Measurements from ENCODE around the gene RCOR3.

Gene RCOR3

GRCh38 chr1:211332036-211332616 is 73.0 kb downstream of the RCOR3 start:
- Histone ChIP-seq H3K27me3 (ENCODE audit: control insufficient read depth, insufficient read depth, low read length) (no peaks in the 10 kb centered on the region), H3K36me3 (ENCODE audit: control insufficient read depth, insufficient read depth, low read length) (no peaks in the 10 kb centered on the region), H3K9ac (ENCODE audit: low read length) (no peak overlapping the region), H3K4me1 (ENCODE audit: control insufficient read depth, insufficient read depth, low read length) (peaks cover 63% of the 10 kb centered on the region), H3K9me3 (ENCODE audit: control insufficient read depth, insufficient read depth, low read depth, low read length) (no peaks in the 10 kb centered on the region), H3K4me3 (ENCODE audit: low read depth, low read length) (no peak overlapping the region), H3K27ac (ENCODE audit: low read depth, low read length) (no peak overlapping the region)

GRCh38 chr1:211332830-211333229 is 73.7 kb downstream of the RCOR3 start:
- Histone ChIP-seq H3K27ac (ENCODE audit: low read depth, low read length) (no peak overlapping the region), H3K9me3 (ENCODE audit: control insufficient read depth, insufficient read depth, low read depth, low read length) (no peaks in the 10 kb centered on the region), H3K9ac (ENCODE audit: low read length) (no peak overlapping the region), H3K4me3 (ENCODE audit: low read depth, low read length) (no peak overlapping the region), H3K4me1 (ENCODE audit: control insufficient read depth, insufficient read depth, low read length) (peaks cover 65% of the 10 kb centered on the region), H3K36me3 (ENCODE audit: control insufficient read depth, insufficient read depth, low read length) (no peaks in the 10 kb centered on the region), H3K27me3 (ENCODE audit: control insufficient read depth, insufficient read depth, low read length) (no peaks in the 10 kb centered on the region)

GRCh38 chr1:211333906-211334305 is 74.7 kb downstream of the RCOR3 start:
- H3K4me1 ChIP-seq (ENCODE audit: control insufficient read depth, insufficient read depth, low read length) = peaks cover 58% of the 10 kb centered on the region
- no peak overlapping the region for H3K27ac ChIP-seq (ENCODE audit: low read depth, low read length)
- no peaks in the 10 kb centered on the region for H3K36me3 ChIP-seq (ENCODE audit: control insufficient read depth, insufficient read depth, low read length)
- no peaks in the 10 kb centered on the region for H3K27me3 ChIP-seq (ENCODE audit: control insufficient read depth, insufficient read depth, low read length)
- H3K4me3 ChIP-seq (ENCODE audit: low read depth, low read length) = no peak overlapping the region
- no peaks in the 10 kb centered on the region for H3K9me3 ChIP-seq (ENCODE audit: control insufficient read depth, insufficient read depth, low read depth, low read length)
- no peak overlapping the region for H3K9ac ChIP-seq (ENCODE audit: low read length)

DNA sequence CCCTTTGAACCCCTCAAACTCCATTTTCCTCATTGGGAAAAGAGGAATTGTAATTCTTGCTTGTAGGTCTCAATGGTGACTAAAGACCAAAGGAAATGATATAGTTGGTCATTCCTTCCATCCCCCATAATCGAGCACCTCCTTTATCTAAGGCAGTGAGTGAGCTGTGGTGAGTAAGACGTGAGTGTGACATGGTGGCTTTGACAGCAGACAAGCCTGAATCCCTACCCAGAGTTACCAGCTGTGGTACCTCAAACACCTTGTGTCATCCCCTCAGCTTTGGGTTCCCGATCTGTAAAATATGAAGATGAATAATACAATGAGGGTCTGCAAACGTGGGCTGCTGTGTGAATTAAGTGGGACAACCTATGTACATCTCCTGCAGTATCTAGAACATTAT is 75.8 kb downstream of the RCOR3 start:
- no peak overlapping the region for H3K4me3 ChIP-seq (ENCODE audit: low read depth, low read length)
- H3K27ac ChIP-seq (ENCODE audit: low read depth, low read length) = no peak overlapping the region
- no peaks in the 10 kb centered on the region for H3K36me3 ChIP-seq (ENCODE audit: control insufficient read depth, insufficient read depth, low read length)
- H3K9ac ChIP-seq (ENCODE audit: low read length) = no peak overlapping the region
- no peaks in the 10 kb centered on the region for H3K27me3 ChIP-seq (ENCODE audit: control insufficient read depth, insufficient read depth, low read length)
- no peaks in the 10 kb centered on the region for H3K9me3 ChIP-seq (ENCODE audit: control insufficient read depth, insufficient read depth, low read depth, low read length)
- peaks cover 47% of the 10 kb centered on the region for H3K4me1 ChIP-seq (ENCODE audit: control insufficient read depth, insufficient read depth, low read length)

GRCh38 chr1:211335522-211336157 is 76.5 kb downstream of the RCOR3 start:
- no peak overlapping the region for H3K9ac ChIP-seq (ENCODE audit: low read length)
- H3K4me1 ChIP-seq (ENCODE audit: control insufficient read depth, insufficient read depth, low read length) = peaks cover 41% of the 10 kb centered on the region
- no peaks in the 10 kb centered on the region for H3K27me3 ChIP-seq (ENCODE audit: control insufficient read depth, insufficient read depth, low read length)
- H3K27ac ChIP-seq (ENCODE audit: low read depth, low read length) = no peak overlapping the region
- no peaks in the 10 kb centered on the region for H3K9me3 ChIP-seq (ENCODE audit: control insufficient read depth, insufficient read depth, low read depth, low read length)
- no peak overlapping the region for H3K4me3 ChIP-seq (ENCODE audit: low read depth, low read length)
- H3K36me3 ChIP-seq (ENCODE audit: control insufficient read depth, insufficient read depth, low read length) = no peaks in the 10 kb centered on the region

DNA sequence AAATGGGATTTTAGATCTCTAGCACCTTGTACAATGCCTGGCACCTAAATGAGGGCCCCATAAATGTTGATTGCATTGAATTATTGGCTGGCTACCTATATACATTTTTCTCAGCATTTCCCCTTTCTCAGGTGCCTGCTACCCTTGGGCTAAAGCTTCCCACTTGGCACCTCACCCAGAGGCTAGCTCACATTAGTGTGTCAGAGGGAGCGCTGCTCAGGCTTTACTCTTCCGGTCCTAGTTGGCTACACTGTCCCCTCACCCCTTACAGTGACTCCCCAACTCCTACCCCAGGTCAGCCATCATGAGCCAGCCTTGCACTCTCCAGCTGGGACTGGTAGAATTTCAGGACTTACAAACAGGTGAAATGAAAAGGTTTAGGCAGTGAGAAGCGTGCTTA is 77.0 kb downstream of the RCOR3 start:
- no peak overlapping the region for H3K27ac ChIP-seq (ENCODE audit: low read depth, low read length)
- H3K4me1 ChIP-seq (ENCODE audit: control insufficient read depth, insufficient read depth, low read length) = peaks cover 36% of the 10 kb centered on the region
- no peaks in the 10 kb centered on the region for H3K36me3 ChIP-seq (ENCODE audit: control insufficient read depth, insufficient read depth, low read length)
- no peaks in the 10 kb centered on the region for H3K9me3 ChIP-seq (ENCODE audit: control insufficient read depth, insufficient read depth, low read depth, low read length)
- no peaks in the 10 kb centered on the region for H3K27me3 ChIP-seq (ENCODE audit: control insufficient read depth, insufficient read depth, low read length)
- H3K4me3 ChIP-seq (ENCODE audit: low read depth, low read length) = no peak overlapping the region
- H3K9ac ChIP-seq (ENCODE audit: low read length) = no peak overlapping the region

GRCh38 chr1:211336775-211337174 is 77.6 kb downstream of the RCOR3 start:
- peaks cover 33% of the 10 kb centered on the region for H3K4me1 ChIP-seq (ENCODE audit: control insufficient read depth, insufficient read depth, low read length)
- no peak overlapping the region for H3K27ac ChIP-seq (ENCODE audit: low read depth, low read length)
- no peaks in the 10 kb centered on the region for H3K9me3 ChIP-seq (ENCODE audit: control insufficient read depth, insufficient read depth, low read depth, low read length)
- H3K36me3 ChIP-seq (ENCODE audit: control insufficient read depth, insufficient read depth, low read length) = no peaks in the 10 kb centered on the region
- no peak overlapping the region for H3K9ac ChIP-seq (ENCODE audit: low read length)
- no peak overlapping the region for H3K4me3 ChIP-seq (ENCODE audit: low read depth, low read length)
- H3K27me3 ChIP-seq (ENCODE audit: control insufficient read depth, insufficient read depth, low read length) = no peaks in the 10 kb centered on the region

DNA sequence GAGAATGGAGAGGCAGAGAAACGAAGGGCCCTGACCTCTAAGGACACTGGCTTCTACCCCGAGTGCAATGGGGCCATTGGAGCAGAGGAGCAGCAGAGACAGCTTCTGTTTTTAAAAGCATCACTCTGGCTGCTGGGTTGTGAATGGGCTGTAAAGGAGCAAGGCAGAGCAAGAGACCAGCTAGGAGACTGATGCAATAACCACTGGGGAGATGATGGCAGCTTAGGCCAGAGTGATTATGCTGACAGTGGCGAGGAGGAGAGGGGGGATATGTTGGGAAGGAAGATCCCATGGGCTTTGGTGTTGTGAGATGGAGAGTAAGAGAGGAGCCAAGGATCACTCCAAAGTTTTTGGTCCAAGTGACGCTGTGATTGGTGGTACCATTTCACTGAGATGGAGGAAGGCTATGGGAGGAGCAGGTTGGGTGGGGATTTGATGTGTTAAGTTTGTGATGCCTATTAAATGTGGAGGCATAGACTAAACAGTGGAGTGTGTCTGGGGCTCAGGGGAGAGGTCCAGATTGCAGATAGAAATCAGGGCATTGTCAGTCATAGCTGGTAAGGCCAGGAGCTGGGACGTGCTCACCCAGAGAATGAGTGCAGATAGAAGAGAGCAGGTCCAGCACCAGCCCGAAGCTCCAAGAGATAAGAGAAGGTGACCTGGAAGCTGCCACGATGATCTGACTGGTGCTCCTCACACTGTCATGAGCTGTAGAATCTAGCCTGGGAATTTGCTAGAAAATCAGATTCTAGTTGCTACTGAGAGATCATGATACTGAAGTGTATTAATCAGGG is 78.5 kb downstream of the RCOR3 start:
- Histone ChIP-seq H3K36me3 (ENCODE audit: control insufficient read depth, insufficient read depth, low read length) (no peaks in the 10 kb centered on the region), H3K27ac (ENCODE audit: low read depth, low read length) (no peak overlapping the region), H3K4me3 (ENCODE audit: low read depth, low read length) (no peak overlapping the region), H3K27me3 (ENCODE audit: control insufficient read depth, insufficient read depth, low read length) (no peaks in the 10 kb centered on the region), H3K4me1 (ENCODE audit: control insufficient read depth, insufficient read depth, low read length) (peaks cover 26% of the 10 kb centered on the region), H3K9me3 (ENCODE audit: control insufficient read depth, insufficient read depth, low read depth, low read length) (no peaks in the 10 kb centered on the region), H3K9ac (ENCODE audit: low read length) (no peak overlapping the region)

DNA sequence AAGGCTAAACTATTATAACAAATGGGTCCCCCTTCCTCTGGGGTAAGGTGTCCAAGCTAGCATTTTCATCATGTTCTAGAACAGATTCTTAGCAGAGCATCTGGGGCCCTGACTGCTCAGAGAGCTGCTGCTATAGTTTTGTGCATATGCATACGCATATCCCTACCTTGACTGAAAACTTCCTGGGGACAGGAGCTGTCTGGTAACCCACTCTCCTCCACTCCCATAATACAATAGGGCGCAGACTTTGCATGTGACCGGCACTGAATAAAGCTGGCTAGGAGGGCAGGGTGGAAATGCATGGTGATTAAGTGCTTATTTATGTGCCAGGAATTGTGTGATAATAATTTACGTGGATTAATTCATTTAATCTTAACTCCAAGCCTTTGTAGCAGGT is 79.1 kb downstream of the RCOR3 start:
- H3K9me3 ChIP-seq (ENCODE audit: control insufficient read depth, insufficient read depth, low read depth, low read length) = no peaks in the 10 kb centered on the region
- H3K27me3 ChIP-seq (ENCODE audit: control insufficient read depth, insufficient read depth, low read length) = no peaks in the 10 kb centered on the region
- no peak overlapping the region for H3K9ac ChIP-seq (ENCODE audit: low read length)
- no peaks in the 10 kb centered on the region for H3K36me3 ChIP-seq (ENCODE audit: control insufficient read depth, insufficient read depth, low read length)
- H3K4me1 ChIP-seq (ENCODE audit: control insufficient read depth, insufficient read depth, low read length) = peaks cover 26% of the 10 kb centered on the region
- no peak overlapping the region for H3K4me3 ChIP-seq (ENCODE audit: low read depth, low read length)
- H3K27ac ChIP-seq (ENCODE audit: low read depth, low read length) = no peak overlapping the region

DNA sequence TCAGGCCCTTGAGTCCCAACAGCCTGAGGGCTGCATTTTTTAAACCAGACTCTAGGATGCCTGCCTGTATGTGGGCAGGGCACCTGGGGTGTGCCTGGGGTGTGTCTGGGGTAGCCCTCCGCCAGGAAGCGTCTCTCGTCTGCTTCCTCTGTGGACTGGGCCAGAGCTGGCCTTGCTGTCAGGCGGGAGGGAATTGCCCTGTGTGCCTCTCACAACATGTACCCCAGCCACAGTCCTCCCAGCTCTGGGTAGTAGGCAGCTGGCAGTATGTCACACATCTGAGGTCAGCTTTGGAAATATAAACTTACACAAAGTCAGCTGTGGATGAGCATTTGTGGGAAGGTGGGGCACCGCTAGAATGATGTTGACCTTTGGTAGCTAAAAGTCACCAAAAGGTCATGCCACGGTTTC is 80.5 kb downstream of the RCOR3 start:
- peaks cover 26% of the 10 kb centered on the region for H3K4me1 ChIP-seq (ENCODE audit: control insufficient read depth, insufficient read depth, low read length)
- no peak overlapping the region for H3K9ac ChIP-seq (ENCODE audit: low read length)
- no peaks in the 10 kb centered on the region for H3K9me3 ChIP-seq (ENCODE audit: control insufficient read depth, insufficient read depth, low read depth, low read length)
- no peaks in the 10 kb centered on the region for H3K36me3 ChIP-seq (ENCODE audit: control insufficient read depth, insufficient read depth, low read length)
- H3K27me3 ChIP-seq (ENCODE audit: control insufficient read depth, insufficient read depth, low read length) = no peaks in the 10 kb centered on the region
- H3K27ac ChIP-seq (ENCODE audit: low read depth, low read length) = no peak overlapping the region
- no peak overlapping the region for H3K4me3 ChIP-seq (ENCODE audit: low read depth, low read length)
